H9 (cell line): ENCODE results near the gene TNFRSF6B. TPM values are rescaled to one million over a fixed set of nuclear protein-coding genes. Genes with fewer than 3 reads are reported as not detected.

Experiments
- DNase-seq: peaks from one replicate; pipeline ENCODE4 v3.0.0-alpha.2; 2017
- H2AFZ ChIP-seq: one replicate; pipeline ENCODE4 v1.6.1; 2013; ENCODE audit warnings: mild to moderate bottlenecking, low read length, control low read depth, moderate library complexity
- H2AK5ac ChIP-seq: 2 replicates; pipeline ENCODE4 v1.6.1; 2013; ENCODE audit warnings: low read length, control low read depth, mixed read lengths; ENCODE audit not compliant: insufficient read length
- H2BK120ac ChIP-seq: one replicate; pipeline ENCODE4 v1.6.1; 2013; ENCODE audit warnings: low read depth, mild to moderate bottlenecking, low read length, control low read depth, inconsistent platforms; ENCODE audit not compliant: poor library complexity, severe bottlenecking
- H2BK12ac ChIP-seq: 2 replicates; pipeline ENCODE4 v1.6.1; 2013; ENCODE audit warnings: low read length, control low read depth, mixed read lengths, low read depth; ENCODE audit not compliant: insufficient read length
- H2BK15ac ChIP-seq: 2 replicates; pipeline ENCODE4 v1.6.1; 2013; ENCODE audit warnings: low read depth, low read length, control low read depth
- H2BK20ac ChIP-seq: one replicate; pipeline ENCODE4 v1.6.1; 2013; ENCODE audit warnings: low read depth, mild to moderate bottlenecking, low read length, control low read depth, inconsistent platforms; ENCODE audit not compliant: poor library complexity, severe bottlenecking
- H2BK5ac ChIP-seq: 2 replicates; pipeline ENCODE4 v1.6.1; 2013; ENCODE audit warnings: low read length, control low read depth, mixed read lengths; ENCODE audit not compliant: insufficient read length
- H3K14ac ChIP-seq: 2 replicates; pipeline ENCODE4 v1.6.1; 2013; ENCODE audit warnings: low read length, control low read depth; ENCODE audit not compliant: insufficient read depth
- H3K18ac ChIP-seq: 2 replicates; pipeline ENCODE4 v1.6.1; 2013; ENCODE audit warnings: low read depth, mild to moderate bottlenecking, mixed read lengths, low read length, control low read depth; ENCODE audit not compliant: insufficient read length
- H3K23ac ChIP-seq: 2 replicates; pipeline ENCODE4 v1.6.1; 2013; ENCODE audit warnings: low read length, control low read depth, mixed read lengths, low read depth; ENCODE audit not compliant: insufficient read length
- H3K23me2 ChIP-seq: 2 replicates; pipeline ENCODE4 v1.6.1; 2013; ENCODE audit warnings: low read depth, mild to moderate bottlenecking, mixed read lengths, low read length, control low read depth; ENCODE audit not compliant: insufficient read length, poor library complexity, severe bottlenecking
- H3K27ac ChIP-seq: 2 replicates; pipeline ENCODE4 v1.5.1; 2013; ENCODE audit warnings: low read length, control low read depth, mixed read lengths, low read depth; ENCODE audit not compliant: insufficient read length
- H3K27me3 ChIP-seq: 2 replicates; pipeline ENCODE4 v1.6.1; 2013; ENCODE audit warnings: low read length, control low read depth, inconsistent platforms; ENCODE audit not compliant: insufficient read depth
- H3K4ac ChIP-seq: 2 replicates; pipeline ENCODE4 v1.6.1; 2013; ENCODE audit warnings: low read depth, mild to moderate bottlenecking, control low read depth, inconsistent platforms, low read length, moderate library complexity
- H3K4me1 ChIP-seq: 2 replicates; pipeline ENCODE4 v1.6.1; 2013; ENCODE audit warnings: low read length, control low read depth, inconsistent platforms; ENCODE audit not compliant: insufficient read depth
- H3K4me2 ChIP-seq: 2 replicates; pipeline ENCODE4 v1.6.1; 2013; ENCODE audit warnings: low read length, control low read depth, mixed read lengths; ENCODE audit not compliant: insufficient read length, insufficient read depth
- H3K56ac ChIP-seq: 2 replicates; pipeline ENCODE4 v1.6.1; 2013; ENCODE audit warnings: low read depth, mild to moderate bottlenecking, mixed read lengths, low read length, control low read depth; ENCODE audit not compliant: insufficient read length
- H3K79me1 ChIP-seq: 2 replicates; pipeline ENCODE4 v1.6.1; 2013; ENCODE audit warnings: low read depth, mild to moderate bottlenecking, moderate library complexity, low read length, control low read depth, inconsistent platforms; ENCODE audit not compliant: insufficient read depth, poor library complexity, severe bottlenecking
- H3K79me2 ChIP-seq: 2 replicates; pipeline ENCODE4 v1.6.1; 2013; ENCODE audit warnings: low read length, control low read depth, inconsistent platforms; ENCODE audit not compliant: insufficient read depth
- H3K9ac ChIP-seq: 2 replicates; pipeline ENCODE4 v1.6.1; 2013; ENCODE audit warnings: low read length, control low read depth, mixed read lengths; ENCODE audit not compliant: insufficient read length; ENCODE audit errors: extremely low read depth
- H3K9me3 ChIP-seq: one replicate; pipeline ENCODE4 v1.6.1; 2013; ENCODE audit warnings: low read depth, low read length, inconsistent platforms; ENCODE audit not compliant: control insufficient read depth
- H3T11ph ChIP-seq: one replicate; pipeline ENCODE4 v1.6.1; 2013; ENCODE audit warnings: mild to moderate bottlenecking, low read length, control low read depth, inconsistent platforms
- H4K20me1 ChIP-seq: one replicate; pipeline ENCODE4 v1.6.1; 2013; ENCODE audit not compliant: control insufficient read depth, insufficient read length, insufficient read depth
- H4K5ac ChIP-seq: 2 replicates; pipeline ENCODE4 v1.6.1; 2013; ENCODE audit warnings: low read depth, mild to moderate bottlenecking, mixed read lengths, low read length, control low read depth; ENCODE audit not compliant: insufficient read length
- H4K8ac ChIP-seq: replicated peaks from 2 replicates; pipeline ENCODE4 v1.6.1; 2013; ENCODE audit warnings: low read length, control low read depth, mixed read lengths, low read depth; ENCODE audit not compliant: insufficient read length
- H4K91ac ChIP-seq: 2 replicates; pipeline ENCODE4 v1.6.1; 2013; ENCODE audit warnings: low read depth, mild to moderate bottlenecking, moderate library complexity, mixed read lengths, low read length, control low read depth; ENCODE audit not compliant: insufficient read length
- H3K27ac Mint-ChIP-seq, 3 experiments: 2 replicates in 2 of 3; 3 replicates in 1 of 3; pipeline ENCODE4 v1.8.0; 2020 to 2021; ENCODE audit warnings: mixed read lengths in 3 of 3, mild to moderate bottlenecking in 1 of 3, moderate library complexity in 1 of 3
- H3K27me3 Mint-ChIP-seq: 2 replicates; pipeline ENCODE4 v1.8.0; 2021; ENCODE audit warnings: low read depth, mild to moderate bottlenecking, moderate library complexity, mixed read lengths
- H3K36me3 Mint-ChIP-seq, 3 experiments: 2 replicates in 2 of 3; 3 replicates in 1 of 3; pipeline ENCODE4 v1.8.0; 2020 to 2021; ENCODE audit warnings: low read depth in 3 of 3, mixed read lengths in 3 of 3; ENCODE audit not compliant: insufficient read depth in 1 of 3
- H3K4me1 Mint-ChIP-seq, 2 experiments: 2 replicates each; pipeline ENCODE4 v1.8.0; 2020; ENCODE audit warnings: mixed read lengths in 2 of 2
- H3K4me3 Mint-ChIP-seq, 2 experiments: 2 replicates in 1 of 2; 3 replicates in 1 of 2; pipeline ENCODE4 v1.8.0; 2020 to 2021; ENCODE audit warnings: mild to moderate bottlenecking in 2 of 2, mixed read lengths in 2 of 2, moderate library complexity in 1 of 2
- H3K9me3 Mint-ChIP-seq, 2 experiments: 2 replicates in 1 of 2; 3 replicates in 1 of 2; pipeline ENCODE4 v1.8.0; 2020; ENCODE audit warnings: mild to moderate bottlenecking in 2 of 2, mixed read lengths in 2 of 2, moderate library complexity in 1 of 2
- WGBS: extraction: QIAGEN DNeasy Blood & Tissue Kit; methylation state at CpG from one replicate; pipeline ENCODE4 v1.1.7; 2013; ENCODE audit warnings: missing lambda C conversion rate, low lambda C conversion rate, mixed read lengths; ENCODE audit not compliant: insufficient read length; ENCODE audit errors: extremely low coverage; 5-methylcytosine and 5-hydroxymethylcytosine counted together
- total RNA-seq: library from RNA; stranded (reverse); gene quantifications from 2 replicates; pipeline ENCODE4 v1.2.1, GENCODE V29; 2021
- TF ChIP-seq, protein P1 (sequence below): fragments of 200-600 bp; sonication (generic); conservative IDR thresholded peaks from 3 replicates; pipeline ENCODE4 v1.8.0; 2021; ENCODE audit warnings: antibody characterized with exemption, mild to moderate bottlenecking

Gene TNFRSF6B
- total RNA-seq, 1 experiment from 2014 or later: not detected

DNA sequence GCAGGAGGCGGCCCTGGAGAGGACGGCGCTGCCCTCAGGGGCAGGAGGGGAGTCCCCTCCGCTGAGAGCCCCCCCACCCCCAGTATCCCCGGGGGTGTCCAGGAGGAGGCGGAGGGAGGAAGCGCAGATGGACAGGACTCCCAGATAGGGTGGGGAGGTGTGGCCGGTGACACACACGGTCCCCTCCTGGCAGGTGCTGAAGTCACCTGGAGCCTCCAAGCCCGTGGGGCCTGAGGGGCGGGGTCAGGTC is 44.6 kb upstream of the TNFRSF6B start:
- H2BK15ac ChIP-seq: no peak overlapping the region
- H3K9ac ChIP-seq: no peak overlapping the region
- Mint-ChIP-seq H3K4me3 (peak overlapping the region; percentile 68 to 84), H3K9me3 (no peaks in the 10 kb centered on the region), H3K27me3 (peaks cover 5% of the 10 kb centered on the region), H3K27ac (no peak overlapping the region), H3K36me3 (no peaks in the 10 kb centered on the region; a peak in 2 of 7 replicates), H3K4me1 (peaks cover 15 to 16% of the 10 kb centered on the region in 2 experiments)
- no peak overlapping the region for H3K14ac ChIP-seq
- H3K56ac ChIP-seq: no peak overlapping the region
- H4K91ac ChIP-seq: no peak overlapping the region
- H4K20me1 ChIP-seq: no peaks in the 10 kb centered on the region
- no peak overlapping the region for H3K23ac ChIP-seq
- TF ChIP-seq, protein P1, sequence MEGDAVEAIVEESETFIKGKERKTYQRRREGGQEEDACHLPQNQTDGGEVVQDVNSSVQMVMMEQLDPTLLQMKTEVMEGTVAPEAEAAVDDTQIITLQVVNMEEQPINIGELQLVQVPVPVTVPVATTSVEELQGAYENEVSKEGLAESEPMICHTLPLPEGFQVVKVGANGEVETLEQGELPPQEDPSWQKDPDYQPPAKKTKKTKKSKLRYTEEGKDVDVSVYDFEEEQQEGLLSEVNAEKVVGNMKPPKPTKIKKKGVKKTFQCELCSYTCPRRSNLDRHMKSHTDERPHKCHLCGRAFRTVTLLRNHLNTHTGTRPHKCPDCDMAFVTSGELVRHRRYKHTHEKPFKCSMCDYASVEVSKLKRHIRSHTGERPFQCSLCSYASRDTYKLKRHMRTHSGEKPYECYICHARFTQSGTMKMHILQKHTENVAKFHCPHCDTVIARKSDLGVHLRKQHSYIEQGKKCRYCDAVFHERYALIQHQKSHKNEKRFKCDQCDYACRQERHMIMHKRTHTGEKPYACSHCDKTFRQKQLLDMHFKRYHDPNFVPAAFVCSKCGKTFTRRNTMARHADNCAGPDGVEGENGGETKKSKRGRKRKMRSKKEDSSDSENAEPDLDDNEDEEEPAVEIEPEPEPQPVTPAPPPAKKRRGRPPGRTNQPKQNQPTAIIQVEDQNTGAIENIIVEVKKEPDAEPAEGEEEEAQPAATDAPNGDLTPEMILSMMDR: no peak
- H3K27ac ChIP-seq: no peak overlapping the region
- no peak overlapping the region for H3K4ac ChIP-seq
- H3T11ph ChIP-seq: no peak overlapping the region
- no peak overlapping the region for H2BK5ac ChIP-seq
- no peak overlapping the region for H2BK20ac ChIP-seq
- H3K9me3 ChIP-seq: no peaks in the 10 kb centered on the region
- H4K8ac ChIP-seq: no peak overlapping the region
- no peak overlapping the region for H2AK5ac ChIP-seq
- no peak for DNase-seq
- no peak overlapping the region for H2AFZ ChIP-seq
- H3K4me1 ChIP-seq: no peaks in the 10 kb centered on the region
- WGBS: no CpG with 5 or more reads among the region's 11 CpGs
- H4K5ac ChIP-seq: no peak overlapping the region
- H2BK12ac ChIP-seq: no peak overlapping the region
- H3K18ac ChIP-seq: no peak overlapping the region
- peak overlapping the region; percentile 16 for H3K4me2 ChIP-seq
- H3K79me1 ChIP-seq: no peaks in the 10 kb centered on the region
- no peaks in the 10 kb centered on the region for H3K27me3 ChIP-seq
- no peaks in the 10 kb centered on the region for H3K79me2 ChIP-seq
- H2BK120ac ChIP-seq: no peak overlapping the region
- H3K23me2 ChIP-seq: peaks cover 4% of the 10 kb centered on the region
